Choroid plexus epithelial cell (primary cell): Measurements from ENCODE around the gene GRIA1.
A peak's percentile ranks its signal among the peaks of the same experiment; 100 is the strongest.

Experiments
- DNase-seq: peaks from one replicate; pipeline ENCODE4 v3.0.0-alpha.2; 2010; ENCODE audit warnings: low read depth
- H3K4me3 ChIP-seq: 2 replicates; pipeline ENCODE4 v1.5.1; 2011; ENCODE audit warnings: low read depth, mild to moderate bottlenecking, control low read depth, low read length, moderate library complexity
- CTCF ChIP-seq: conservative IDR thresholded peaks from 2 replicates; pipeline ENCODE4 v1.5.1; 2011; ENCODE audit warnings: low read depth, mild to moderate bottlenecking, control low read depth, inconsistent platforms, low read length, moderate library complexity

GRIA1 gene

DNA sequence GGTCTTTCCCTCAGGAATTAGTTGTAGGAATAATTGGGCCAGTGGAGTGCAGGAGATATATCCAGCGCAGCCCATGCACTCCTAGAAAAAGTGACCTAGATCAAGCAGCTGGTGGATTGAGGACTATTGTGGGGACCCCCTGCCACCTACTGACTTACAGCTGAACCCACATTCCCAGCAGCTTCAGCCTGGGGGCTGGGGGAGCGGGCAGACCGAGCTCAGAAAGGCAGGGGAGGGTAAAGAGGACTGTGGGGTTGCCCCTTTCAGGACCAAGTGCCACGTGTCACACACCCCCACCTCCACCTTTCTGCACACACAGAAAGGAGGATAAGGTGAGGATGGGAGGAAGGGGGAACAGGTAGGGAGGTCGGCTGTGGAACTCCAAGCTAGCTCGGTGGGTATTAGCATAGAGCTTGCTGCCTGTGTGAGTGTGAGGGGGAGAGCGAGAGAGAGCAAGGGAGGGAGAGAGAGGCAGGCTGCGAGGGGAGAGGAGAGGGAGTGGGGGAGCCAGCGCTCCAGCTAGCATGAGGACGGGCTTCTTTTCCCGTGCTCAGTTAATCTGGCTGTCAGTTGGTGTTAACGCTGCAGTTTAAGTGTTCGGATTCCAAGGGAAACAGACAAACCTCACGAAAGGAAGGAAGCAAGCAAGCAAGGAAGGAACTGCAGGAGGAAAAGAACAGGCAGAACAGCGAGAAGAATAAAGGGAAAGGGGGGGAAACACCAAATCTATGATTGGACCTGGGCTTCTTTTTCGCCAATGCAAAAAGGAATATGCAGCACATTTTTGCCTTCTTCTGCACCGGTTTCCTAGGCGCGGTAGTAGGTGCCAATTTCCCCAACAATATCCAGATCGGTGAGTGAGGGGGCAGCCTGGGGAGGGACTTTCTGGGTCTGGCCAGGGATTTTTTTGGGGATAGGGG is at the start of gene GRIA1:
Gene GRIA1 (plus strand): TSS at position 553 of the 920 bp plus-strand sequence.
- H3K4me3 ChIP-seq, result no peak within 1 kb of the TSS
- no peak for TF ChIP-seq CTCF
- peak; percentile 17 for DNase-seq

- no peak for DNase-seq
- no peak for TF ChIP-seq CTCF
- H3K4me3 ChIP-seq, result no peak overlapping the region
Measured at GRCh38 chr5:153445875-153446579, 44.4 kb upstream of the GRIA1 start.

DNA sequence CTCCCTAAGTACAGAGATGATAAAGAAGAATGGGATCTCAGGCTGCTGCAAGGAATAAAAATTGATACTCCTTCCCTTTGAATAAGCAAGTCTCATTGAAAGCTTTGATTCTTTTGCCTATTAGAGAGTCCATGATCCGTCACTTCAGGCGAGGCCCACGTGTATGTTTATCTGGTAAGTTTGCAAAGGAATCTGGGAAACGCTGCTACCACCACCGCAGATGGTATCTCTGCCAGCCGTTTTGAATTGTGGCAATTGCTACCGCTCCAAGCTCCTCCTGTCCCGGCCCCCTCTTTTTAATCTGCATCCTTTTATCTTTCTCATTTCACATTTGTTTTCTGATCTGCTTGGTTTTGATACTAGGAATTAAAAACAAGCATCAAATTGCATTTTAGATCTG is 42.9 kb upstream of the GRIA1 start:
- no peak for DNase-seq
- TF ChIP-seq CTCF, result no peak
- no peak overlapping the region for H3K4me3 ChIP-seq

DNA sequence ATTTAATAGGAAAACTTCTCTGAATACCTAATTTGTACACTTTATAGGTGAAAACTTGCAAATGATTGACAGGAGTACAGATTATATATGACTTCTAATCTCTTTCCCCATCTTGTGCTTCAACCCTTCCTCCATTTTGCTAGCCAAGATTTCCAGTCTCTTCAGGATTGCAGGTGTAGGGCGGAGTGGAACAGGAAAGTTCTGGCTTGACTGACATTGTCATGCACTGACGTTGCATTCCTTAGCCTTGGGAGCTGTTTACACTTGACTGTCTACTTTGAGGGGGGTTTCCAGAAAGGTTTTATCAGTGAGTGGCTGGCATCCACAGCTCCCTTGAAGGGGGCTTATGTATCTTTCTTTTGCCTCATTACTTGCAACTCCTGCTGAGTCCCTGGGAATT is 34.1 kb upstream of the GRIA1 start:
- DNase-seq, result no peak
- no peak for TF ChIP-seq CTCF
- H3K4me3 ChIP-seq, result no peak overlapping the region

GRCh38 chr5:153456993-153457392 is 33.5 kb upstream of the GRIA1 start:
- H3K4me3 ChIP-seq, result no peak overlapping the region
- no peak for TF ChIP-seq CTCF
- DNase-seq, result no peak

DNA sequence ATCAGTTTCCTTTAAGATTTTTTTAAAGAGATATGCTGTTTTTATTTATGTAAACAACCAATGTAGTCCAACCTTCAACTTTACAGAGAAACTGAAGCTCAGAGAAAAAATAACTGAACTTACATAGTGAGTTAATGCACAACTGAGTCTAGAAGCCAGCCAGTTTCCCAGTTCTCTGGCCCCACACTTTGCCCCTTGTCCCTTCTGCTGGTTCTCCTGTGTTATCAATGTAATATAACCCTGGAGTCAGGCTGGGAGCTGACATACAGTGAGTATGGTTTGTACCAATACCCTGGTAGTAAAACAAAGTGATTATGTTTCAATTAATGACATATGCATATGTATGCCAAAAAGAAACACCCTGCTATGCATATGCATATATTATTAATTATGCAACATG is 32.2 kb upstream of the GRIA1 start:
- DNase-seq, result no peak
- TF ChIP-seq CTCF, result no peak

More for the DNA sequence above, 32.2 kb upstream of the GRIA1 start:
- no peak overlapping the region for H3K4me3 ChIP-seq
